Fibroblast of mammary gland (primary cell): Measurements from ENCODE around the gene POGZ.

Experiments used
- DNase-seq: peaks from one replicate; pipeline ENCODE4 v3.0.0-alpha.2; 2010; ENCODE audit warnings: low read depth
- H3K4me3 ChIP-seq: 2 replicates; pipeline ENCODE4 v1.5.1; 2011; ENCODE audit warnings: low read depth, mild to moderate bottlenecking, low read length, moderate library complexity; ENCODE audit not compliant: control insufficient read depth
- CTCF ChIP-seq: conservative IDR thresholded peaks from 2 replicates; pipeline ENCODE4 v1.5.1; 2011; ENCODE audit warnings: low read depth, low read length, inconsistent platforms; ENCODE audit not compliant: control insufficient read depth, insufficient read depth

POGZ gene

GRCh38 chr1:151478923-151479322 lies 19.6 kb upstream of the POGZ start:
- no peak overlapping the region for H3K4me3 ChIP-seq
- DNase-seq, result no peak
- TF ChIP-seq CTCF, result no peak

GRCh38 chr1:151478140-151478812 lies 19.0 kb upstream of the POGZ start:
- no peak overlapping the region for H3K4me3 ChIP-seq
- DNase-seq, result no peak
- no peak for TF ChIP-seq CTCF

GRCh38 chr1:151477066-151477465 lies 17.8 kb upstream of the POGZ start:
- DNase-seq, result no peak
- no peak for TF ChIP-seq CTCF
- no peak overlapping the region for H3K4me3 ChIP-seq

- no peak for TF ChIP-seq CTCF
- H3K4me3 ChIP-seq, result no peak overlapping the region
- no peak for DNase-seq
These were observed 16.8 kb upstream of the POGZ start for GRCh38 chr1:151476083-151476482.

- TF ChIP-seq CTCF, result no peak
- no peak overlapping the region for H3K4me3 ChIP-seq
- DNase-seq, result no peak
These were observed 15.9 kb upstream of the POGZ start for GRCh38 chr1:151475175-151475574.

- no peak for TF ChIP-seq CTCF
- DNase-seq, result no peak
- no peak overlapping the region for H3K4me3 ChIP-seq
These were observed 15.5 kb upstream of the POGZ start for GRCh38 chr1:151474745-151475144.

GRCh38 chr1:151472856-151473731 lies 13.8 kb upstream of the POGZ start:
- H3K4me3 ChIP-seq, result peak overlapping the region; percentile 44
- peak; percentile 56 for DNase-seq
- no peak for TF ChIP-seq CTCF
